PC-9 (cell line): ENCODE data around the gene BAIAP2. TPM values are rescaled to one million over a fixed set of nuclear protein-coding genes. Genes with fewer than 3 reads are reported as not detected.

Experiments
- BruUV-seq: library from RNA; stranded (reverse); fragments of 400-500 nt; replicated peaks from 2 replicates; lab custom pipeline; 2021; lab: Mats Ljungman, UMichigan
- CTCF ChIA-PET: fragments of 300-600 bp; sonication (Branson Sonifier 250); formaldehyde crosslinking; loops from one replicate; lab custom pipeline; 2022; ENCODE audit warnings: antibody characterized with exemption; lab: Charles Lee
- POLR2A ChIA-PET: fragments of 300-600 bp; sonication (Branson Sonifier 250); formaldehyde crosslinking; loops from one replicate; lab custom pipeline; 2022; ENCODE audit warnings: antibody characterized with exemption; ENCODE audit not compliant: unreplicated experiment; lab: Charles Lee
- DNase-seq, 2 experiments: peaks; one replicate each; pipeline versions ENCODE4 v3.0.0 to v3.0.0-alpha.2; 2015 to 2022; ENCODE audit warnings: mixed read lengths in 1 of 2
- H2AFZ ChIP-seq: fragments of 200-600 bp; sonication (generic); 2 replicates; pipeline ENCODE4 v1.8.1; 2017; ENCODE audit warnings: antibody characterized with exemption
- H3F3A ChIP-seq: fragments of 200-600 bp; sonication (generic); 2 replicates; pipeline ENCODE4 v1.8.1; 2017; ENCODE audit warnings: antibody characterized with exemption, mild to moderate bottlenecking, low read depth; ENCODE audit not compliant: insufficient read depth
- H3K27ac ChIP-seq: fragments of 200-600 bp; sonication (generic); 2 replicates; pipeline ENCODE4 v1.6.1; 2016; ENCODE audit warnings: mixed run types
- H3K27me3 ChIP-seq: fragments of 200-600 bp; sonication (generic); 2 replicates; pipeline ENCODE4 v1.6.1; 2016; ENCODE audit warnings: low read depth, mixed run types; ENCODE audit not compliant: insufficient read depth
- H3K36me3 ChIP-seq: fragments of 200-600 bp; sonication (generic); 2 replicates; pipeline ENCODE4 v1.6.1; 2016; ENCODE audit warnings: low read depth, mixed run types
- H3K4me1 ChIP-seq: fragments of 200-600 bp; sonication (generic); replicated peaks from 2 replicates; pipeline ENCODE4 v1.6.1; 2016; ENCODE audit warnings: mixed run types; ENCODE audit not compliant: insufficient read depth
- H3K4me2 ChIP-seq: fragments of 200-600 bp; sonication (generic); 2 replicates; pipeline ENCODE4 v1.6.1; 2017; ENCODE audit warnings: mixed run types
- H3K4me3 ChIP-seq: fragments of 200-600 bp; sonication (generic); 2 replicates; pipeline ENCODE4 v1.6.1; 2016; ENCODE audit warnings: mixed run types
- H3K79me2 ChIP-seq: fragments of 200-600 bp; sonication (generic); 2 replicates; pipeline ENCODE4 v1.6.1; 2017; ENCODE audit warnings: low read depth, mixed run types
- H3K9me2 ChIP-seq: fragments of 200-600 bp; sonication (generic); 2 replicates; pipeline ENCODE4 v1.8.1; 2017; ENCODE audit warnings: mild to moderate bottlenecking; ENCODE audit not compliant: insufficient read depth
- H3K9me3 ChIP-seq: fragments of 200-600 bp; sonication (generic); 2 replicates; pipeline ENCODE4 v1.8.1; 2016; ENCODE audit warnings: low read depth; ENCODE audit not compliant: insufficient read depth
- H4K20me1 ChIP-seq: fragments of 200-600 bp; sonication (generic); 2 replicates; pipeline ENCODE4 v1.8.1; 2017; ENCODE audit not compliant: insufficient read depth
- EZH2 ChIP-seq: fragments of 200-600 bp; sonication (generic); IDR thresholded peaks from 2 replicates; pipeline ENCODE4 v1.8.0; 2017; ENCODE audit warnings: antibody characterized with exemption, low read depth
- intact Hi-C: fragments of 100-400 bp; cut with micrococcal nuclease; formaldehyde crosslinking; loops from one replicate; pipeline ENCODE4 v1.10.0; 2022; ENCODE audit not compliant: unreplicated experiment
- total RNA-seq: library from RNA; stranded (reverse); gene quantifications from 2 replicates; pipeline ENCODE4 v1.2.3, GENCODE V29; 2021
- TF ChIP-seq, protein P1 (sequence below): fragments of 200-600 bp; sonication (generic); conservative IDR thresholded peaks from 2 replicates; pipeline ENCODE4 v1.6.1; 2017; ENCODE audit warnings: mixed run types, antibody characterized with exemption, mild to moderate bottlenecking, moderate library complexity

The BAIAP2 gene
- total RNA-seq, 1 experiment from 2014 or later: 125 TPM

DNA sequence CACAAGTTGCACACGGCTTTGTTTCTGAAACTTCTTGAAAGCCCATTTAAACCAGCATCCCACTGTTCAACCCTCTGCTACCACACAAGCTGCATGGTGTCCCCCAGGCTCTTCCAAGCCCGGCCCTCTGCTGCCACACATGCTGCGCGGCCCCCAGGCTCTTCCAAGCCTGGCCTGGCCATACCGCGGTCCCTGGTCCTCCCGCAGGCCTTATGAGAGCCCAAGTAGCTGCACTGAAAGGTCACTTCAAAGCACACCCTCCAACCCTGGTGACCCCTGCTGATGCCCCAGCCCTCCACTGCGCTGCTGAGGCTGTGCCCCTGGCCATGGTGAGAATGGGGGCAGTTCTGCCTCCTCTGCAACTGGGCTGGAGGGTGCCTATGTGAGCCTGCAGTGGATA, 104.5 kb downstream of the BAIAP2 start:
- no peaks in the 10 kb centered on the region for H3K27me3 ChIP-seq
- DNase-seq: no peak
- H3F3A ChIP-seq: 0 out of 2 replicates have a peak, but pooled peaks cover 4% of the 10 kb centered on the region
- H3K4me1 ChIP-seq: no peaks in the 10 kb centered on the region
- H2AFZ ChIP-seq: no peak overlapping the region
- intact Hi-C loops: no loop called here
- POLR2A ChIA-PET: interaction anchor here (0.7 kb wide), 1 partner anchor 362 kb away, joined by 6 read pairs; no protein-coding TSS in a partner anchor
- no TSS peak for BruUV-seq
- H3K9me2 ChIP-seq: no peaks in the 10 kb centered on the region
- no peaks in the 10 kb centered on the region for H3K9me3 ChIP-seq
- H3K36me3 ChIP-seq: no peaks in the 10 kb centered on the region
- no peak for TF ChIP-seq EZH2
- TF ChIP-seq, protein P1, sequence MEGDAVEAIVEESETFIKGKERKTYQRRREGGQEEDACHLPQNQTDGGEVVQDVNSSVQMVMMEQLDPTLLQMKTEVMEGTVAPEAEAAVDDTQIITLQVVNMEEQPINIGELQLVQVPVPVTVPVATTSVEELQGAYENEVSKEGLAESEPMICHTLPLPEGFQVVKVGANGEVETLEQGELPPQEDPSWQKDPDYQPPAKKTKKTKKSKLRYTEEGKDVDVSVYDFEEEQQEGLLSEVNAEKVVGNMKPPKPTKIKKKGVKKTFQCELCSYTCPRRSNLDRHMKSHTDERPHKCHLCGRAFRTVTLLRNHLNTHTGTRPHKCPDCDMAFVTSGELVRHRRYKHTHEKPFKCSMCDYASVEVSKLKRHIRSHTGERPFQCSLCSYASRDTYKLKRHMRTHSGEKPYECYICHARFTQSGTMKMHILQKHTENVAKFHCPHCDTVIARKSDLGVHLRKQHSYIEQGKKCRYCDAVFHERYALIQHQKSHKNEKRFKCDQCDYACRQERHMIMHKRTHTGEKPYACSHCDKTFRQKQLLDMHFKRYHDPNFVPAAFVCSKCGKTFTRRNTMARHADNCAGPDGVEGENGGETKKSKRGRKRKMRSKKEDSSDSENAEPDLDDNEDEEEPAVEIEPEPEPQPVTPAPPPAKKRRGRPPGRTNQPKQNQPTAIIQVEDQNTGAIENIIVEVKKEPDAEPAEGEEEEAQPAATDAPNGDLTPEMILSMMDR: no peak
- H3K4me2 ChIP-seq: no peak overlapping the region
- H3K79me2 ChIP-seq: no peaks in the 10 kb centered on the region
- no peak overlapping the region for H3K27ac ChIP-seq
- no peak overlapping the region for H3K4me3 ChIP-seq
- H4K20me1 ChIP-seq: no peaks in the 10 kb centered on the region
- CTCF ChIA-PET: no interaction called here

DNA sequence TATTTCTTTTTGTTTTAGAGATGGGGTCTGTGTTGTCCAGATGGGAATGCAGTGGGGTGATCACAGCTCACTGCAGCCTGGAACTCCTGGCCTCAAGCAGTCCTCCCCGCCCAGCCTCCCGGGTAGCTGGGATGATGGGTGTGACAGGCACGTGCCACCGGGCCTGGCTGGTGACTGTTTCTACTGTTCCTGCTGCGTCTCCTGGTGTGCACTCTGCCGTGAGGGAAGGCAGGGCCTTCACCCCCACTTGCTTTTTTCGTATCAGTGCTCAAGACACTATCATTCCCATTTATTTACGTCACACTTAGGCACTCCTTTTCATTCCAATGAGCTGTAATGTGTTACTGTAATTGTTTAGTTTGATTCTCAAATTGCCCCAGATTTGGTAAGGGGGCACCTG, 105.1 kb downstream of the BAIAP2 start:
- Histone ChIP-seq H3K27me3 (no peaks in the 10 kb centered on the region), H2AFZ (no peak overlapping the region), H3F3A (0 out of 2 replicates have a peak, but pooled peaks cover 4% of the 10 kb centered on the region), H3K4me3 (no peak overlapping the region), H3K36me3 (no peaks in the 10 kb centered on the region), H3K79me2 (no peaks in the 10 kb centered on the region), H3K9me2 (no peaks in the 10 kb centered on the region), H3K4me2 (no peak overlapping the region), H3K4me1 (no peaks in the 10 kb centered on the region), H3K9me3 (no peaks in the 10 kb centered on the region), H4K20me1 (no peaks in the 10 kb centered on the region), H3K27ac (no peak overlapping the region)
- DNase-seq: no peak
- intact Hi-C loops: loop anchor here (5.0 kb wide), 1 partner anchor 62 kb away; no protein-coding TSS in a partner anchor
- BruUV-seq: no TSS peak
- ChIA-PET POLR2A (no interaction called here), CTCF (no interaction called here)
- TF ChIP-seq, protein P1: no peak
- no peak for TF ChIP-seq EZH2

DNA sequence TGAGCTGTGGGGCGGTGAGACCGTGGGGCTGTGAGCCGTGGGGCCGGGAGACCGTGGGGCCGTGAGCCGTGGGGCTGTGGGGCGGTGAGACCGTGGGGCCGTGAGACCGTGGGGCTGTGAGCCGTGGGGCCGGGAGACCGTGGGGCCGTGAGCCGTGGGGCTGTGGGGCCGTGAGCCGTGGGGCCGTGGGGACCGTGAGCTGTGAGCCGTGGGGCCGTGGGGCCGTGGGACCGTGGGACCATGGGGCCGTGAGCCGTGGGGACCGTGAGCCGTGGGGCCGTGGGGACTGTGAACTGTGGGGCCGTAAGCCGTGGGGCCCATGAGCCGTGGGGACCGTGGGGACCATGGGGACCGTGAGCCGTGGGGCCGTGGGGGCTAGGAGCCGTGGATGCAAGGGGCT, 105.7 kb downstream of the BAIAP2 start:
- H2AFZ ChIP-seq: no peak overlapping the region
- H3K36me3 ChIP-seq: no peaks in the 10 kb centered on the region
- no peak overlapping the region for H3K4me3 ChIP-seq
- H3K9me2 ChIP-seq: no peaks in the 10 kb centered on the region
- ChIA-PET POLR2A (interaction anchor here (0.6 kb wide), 1 partner anchor 41 kb away, joined by 5 read pairs; no protein-coding TSS in a partner anchor), CTCF (no interaction called here)
- BruUV-seq: no TSS peak
- no peaks in the 10 kb centered on the region for H3K27me3 ChIP-seq
- H3K9me3 ChIP-seq: no peaks in the 10 kb centered on the region
- TF ChIP-seq, protein P1: no peak
- no peak for TF ChIP-seq EZH2
- H3K4me1 ChIP-seq: no peaks in the 10 kb centered on the region
- H3K79me2 ChIP-seq: no peaks in the 10 kb centered on the region
- H3K27ac ChIP-seq: no peak overlapping the region
- DNase-seq: no peak
- H3F3A ChIP-seq: 0 out of 2 replicates have a peak, but pooled peaks cover 4% of the 10 kb centered on the region
- intact Hi-C loops: loop anchor here (5.0 kb wide), 1 partner anchor 62 kb away; no protein-coding TSS in a partner anchor
- H4K20me1 ChIP-seq: no peaks in the 10 kb centered on the region
- H3K4me2 ChIP-seq: no peak overlapping the region
